NCI-H187 treated with DMSO at 0.1 percent for 48 hours (cell line): ENCODE data around the gene SYNM.

Source experiments
- DNase-seq: peaks from one replicate; lab custom pipeline; 2025; lab: John Stamatoyannopoulos, UW

Gene SYNM

GRCh38 chr15:99140590-99140989 is 35.7 kb downstream of the SYNM start:
- DNase-seq: no peak

GRCh38 chr15:99141943-99142342 is 37.1 kb downstream of the SYNM start:
- DNase-seq: no peak

- DNase-seq: no peak
Measured at GRCh38 chr15:99142562-99142961, 37.7 kb downstream of the SYNM start.

- no peak for DNase-seq
Measured at GRCh38 chr15:99143242-99143641, 38.4 kb downstream of the SYNM start.

- no peak for DNase-seq
Measured at GRCh38 chr15:99143655-99144610, 39.1 kb downstream of the SYNM start.

- DNase-seq: no peak
Measured at GRCh38 chr15:99145005-99145404, 40.1 kb downstream of the SYNM start.

GRCh38 chr15:99145778-99146177 is 40.9 kb downstream of the SYNM start:
- DNase-seq: no peak

- DNase-seq: no peak
Measured at GRCh38 chr15:99146661-99147060, 41.8 kb downstream of the SYNM start.

GRCh38 chr15:99148851-99149276 is 44.0 kb downstream of the SYNM start:
- DNase-seq: no peak

GRCh38 chr15:99149366-99149765 is 44.5 kb downstream of the SYNM start:
- DNase-seq: no peak

GRCh38 chr15:99151156-99151555 is 46.3 kb downstream of the SYNM start:
- DNase-seq: no peak

- DNase-seq: no peak
Measured at GRCh38 chr15:99153026-99153535, 48.2 kb downstream of the SYNM start.

- no peak for DNase-seq
Measured at GRCh38 chr15:99154271-99154670, 49.4 kb downstream of the SYNM start.

GRCh38 chr15:99155961-99156443 is 51.1 kb downstream of the SYNM start:
- no peak for DNase-seq

- DNase-seq: no peak
Measured at GRCh38 chr15:99157456-99157855, 52.6 kb downstream of the SYNM start.

GRCh38 chr15:99158626-99159412 is 53.9 kb downstream of the SYNM start:
- DNase-seq: no peak

- DNase-seq: no peak
Measured at GRCh38 chr15:99163271-99164062, 58.6 kb downstream of the SYNM start.

GRCh38 chr15:99164119-99164518 is 59.2 kb downstream of the SYNM start:
- no peak for DNase-seq

GRCh38 chr15:99165020-99165790 is 60.3 kb downstream of the SYNM start:
- DNase-seq: no peak

GRCh38 chr15:99165956-99166689 is 61.2 kb downstream of the SYNM start:
- DNase-seq: no peak
